Measurements from ENCODE around the gene MRM2. TPM values are rescaled to one million over a fixed set of nuclear protein-coding genes. Genes with fewer than 3 reads are reported as not detected.

MRM2 gene
- total and polyA plus RNA-seq, 5 donors from 2014 or later: 7.3 to 39.7 (median 37.1) TPM

DNA sequence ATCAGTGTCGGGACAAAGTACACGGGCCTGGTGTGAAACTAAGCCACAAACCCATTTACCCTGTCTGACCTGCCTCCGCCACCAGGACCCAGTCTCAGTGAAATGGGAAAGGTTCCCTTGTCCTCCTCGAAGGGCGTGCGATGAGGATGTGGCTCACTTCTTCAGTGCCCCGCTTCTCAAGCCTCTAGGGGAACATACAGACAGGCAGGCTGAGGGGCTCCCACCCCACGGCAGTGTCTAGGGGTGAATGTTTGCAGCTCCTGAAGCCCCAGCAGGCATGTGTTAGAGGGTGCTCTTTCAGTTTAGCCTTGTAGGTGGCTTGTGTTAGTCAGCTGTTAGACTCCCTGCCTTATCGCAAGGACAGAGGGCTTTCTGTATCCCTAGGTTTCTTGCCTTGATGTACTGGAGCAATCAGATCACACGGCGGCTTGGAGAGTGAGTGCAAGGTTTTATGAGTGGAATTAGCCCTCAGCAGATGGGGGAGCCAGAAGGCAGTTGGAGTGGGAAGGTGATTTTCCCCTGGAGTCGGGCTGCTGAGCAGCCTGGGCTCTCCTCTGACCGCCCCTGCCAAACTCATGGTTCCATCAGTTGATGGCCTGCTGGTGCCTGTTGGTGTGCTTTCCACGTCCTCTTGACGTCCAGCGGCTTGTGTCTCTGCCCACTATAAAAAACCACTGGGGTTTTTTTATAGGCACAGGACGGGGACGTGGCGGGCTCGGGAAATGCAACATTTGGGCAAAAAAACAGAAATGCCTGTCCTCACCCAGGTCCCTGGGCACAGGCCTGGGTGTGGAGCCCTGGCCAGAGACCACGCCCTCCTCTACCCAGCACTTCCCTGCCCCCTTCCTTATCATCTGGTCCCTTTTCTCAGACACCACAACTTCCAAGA is 780 bp upstream of the MRM2 start:
- Histone ChIP-seq H3K4me3 (ENCODE audit: low read depth, low read length) (peak overlapping the region; percentile 80), H3K4me1 (ENCODE audit: control insufficient read depth, insufficient read depth, low read length, poor library complexity, severe bottlenecking) (peaks cover 18% of the 10 kb centered on the region), H3K9me3 (ENCODE audit: control insufficient read depth in 2 of 2, low read length in 2 of 2) (no peaks in the 10 kb centered on the region), H3K27ac (ENCODE audit: insufficient read depth, low read length, poor library complexity, severe bottlenecking) (peak overlapping the region; percentile 68), H3K36me3 (ENCODE audit: control insufficient read depth, insufficient read depth, low read length) (peaks cover 8% of the 10 kb centered on the region), H3K27me3 (ENCODE audit: control insufficient read depth, insufficient read depth, low read length) (no peaks in the 10 kb centered on the region)
- Mint-ChIP-seq H3K9me3 (peaks cover 0 to 1% (median 0%) of the 10 kb centered on the region in 7 donors), H3K36me3 (no peaks in the 10 kb centered on the region), H3K27me3 (no peaks in the 10 kb centered on the region), H3K4me3 (peak overlapping the region; percentile 93 to 98 (median 95)), H3K4me1 (peaks cover 4 to 37% (median 10%) of the 10 kb centered on the region in 4 donors), H3K27ac (peak overlapping the region; percentile 93 to 94 (median 94))
- ATAC-seq (ENCODE audit: low read depth in 2 of 2) (peak; percentile 23 to 29), DNase-seq (peak in 2 of 3 donors; percentile 17 to 47)

DNA sequence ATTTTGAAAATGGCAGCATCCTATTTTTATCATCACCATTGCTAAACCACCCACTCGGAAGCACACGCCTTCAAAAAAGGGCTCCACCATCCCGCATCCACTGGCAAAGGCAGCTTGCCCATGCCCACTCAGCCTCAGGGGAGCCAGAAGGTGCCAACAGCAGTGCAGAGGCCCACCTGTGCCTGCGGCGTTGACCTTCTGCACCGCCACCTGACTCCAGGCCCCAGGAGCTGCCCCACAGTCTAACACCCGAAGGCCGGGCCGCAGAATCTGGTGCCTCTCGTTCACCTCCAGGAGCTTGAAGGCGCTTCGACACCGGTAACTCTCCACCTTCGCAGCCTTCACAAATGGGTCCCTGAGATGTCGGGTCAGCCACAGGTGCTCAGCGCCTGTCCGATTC is 2.8 kb downstream of the MRM2 start:
- Histone ChIP-seq H3K9me3 (ENCODE audit: control insufficient read depth in 2 of 2, low read length in 2 of 2) (no peaks in the 10 kb centered on the region), H3K4me3 (ENCODE audit: low read depth, low read length) (no peak overlapping the region), H3K27ac (ENCODE audit: insufficient read depth, low read length, poor library complexity, severe bottlenecking) (no peak overlapping the region), H3K27me3 (ENCODE audit: control insufficient read depth, insufficient read depth, low read length) (no peaks in the 10 kb centered on the region), H3K36me3 (ENCODE audit: control insufficient read depth, insufficient read depth, low read length) (peaks cover 26% of the 10 kb centered on the region), H3K4me1 (ENCODE audit: control insufficient read depth, insufficient read depth, low read length, poor library complexity, severe bottlenecking) (peaks cover 18% of the 10 kb centered on the region)
- Mint-ChIP-seq H3K9me3 (no peaks in the 10 kb centered on the region), H3K4me1 (peaks cover 4 to 45% (median 11%) of the 10 kb centered on the region in 4 donors), H3K4me3 (peak overlapping the region; percentile 33 to 98 (median 60)), H3K27me3 (no peaks in the 10 kb centered on the region), H3K36me3 (peaks cover 7% of the 10 kb centered on the region), H3K27ac (peak overlapping the region in 1 of 3 donors; percentile 65)
- DNase-seq (no peak), ATAC-seq (ENCODE audit: low read depth in 2 of 2) (no peak)

DNA sequence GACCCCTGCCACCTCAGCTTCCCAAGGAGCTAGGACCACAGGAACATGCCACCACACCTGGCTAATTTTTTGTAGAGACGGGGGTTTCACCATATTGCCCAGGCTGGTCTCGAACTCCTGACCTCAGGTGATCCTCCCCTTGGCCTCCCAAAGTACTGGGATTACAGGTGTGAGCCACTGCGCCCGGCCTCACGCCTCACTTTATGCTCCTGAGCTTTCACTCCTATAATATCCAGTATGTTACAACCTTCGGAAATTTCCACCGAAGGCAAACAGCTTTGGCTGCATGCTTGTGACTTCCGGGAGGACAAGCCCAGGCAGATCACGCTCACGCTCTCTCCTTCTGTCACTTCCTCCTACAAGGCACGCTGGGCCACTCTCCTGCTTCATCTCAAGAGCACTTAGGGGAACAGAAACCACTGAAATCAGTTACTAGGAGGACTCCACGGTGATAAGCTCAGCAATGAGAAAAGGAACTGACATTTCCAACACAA is 4.8 kb downstream of the MRM2 start:
- Histone ChIP-seq H3K9me3 (ENCODE audit: control insufficient read depth in 2 of 2, low read length in 2 of 2) (no peaks in the 10 kb centered on the region), H3K36me3 (ENCODE audit: control insufficient read depth, insufficient read depth, low read length) (peaks cover 26% of the 10 kb centered on the region), H3K4me3 (ENCODE audit: low read depth, low read length) (no peak overlapping the region), H3K4me1 (ENCODE audit: control insufficient read depth, insufficient read depth, low read length, poor library complexity, severe bottlenecking) (peaks cover 14% of the 10 kb centered on the region), H3K27ac (ENCODE audit: insufficient read depth, low read length, poor library complexity, severe bottlenecking) (no peak overlapping the region), H3K27me3 (ENCODE audit: control insufficient read depth, insufficient read depth, low read length) (no peaks in the 10 kb centered on the region)
- Mint-ChIP-seq H3K36me3 (peaks cover 7% of the 10 kb centered on the region), H3K27me3 (no peaks in the 10 kb centered on the region), H3K9me3 (no peaks in the 10 kb centered on the region), H3K4me1 (peaks cover 0 to 43% (median 10%) of the 10 kb centered on the region in 4 donors), H3K4me3 (peak overlapping the region in 2 of 4 donors; percentile 32 to 68), H3K27ac (no peak overlapping the region)
- ATAC-seq (ENCODE audit: low read depth in 2 of 2): no peak
- no peak for DNase-seq

DNA sequence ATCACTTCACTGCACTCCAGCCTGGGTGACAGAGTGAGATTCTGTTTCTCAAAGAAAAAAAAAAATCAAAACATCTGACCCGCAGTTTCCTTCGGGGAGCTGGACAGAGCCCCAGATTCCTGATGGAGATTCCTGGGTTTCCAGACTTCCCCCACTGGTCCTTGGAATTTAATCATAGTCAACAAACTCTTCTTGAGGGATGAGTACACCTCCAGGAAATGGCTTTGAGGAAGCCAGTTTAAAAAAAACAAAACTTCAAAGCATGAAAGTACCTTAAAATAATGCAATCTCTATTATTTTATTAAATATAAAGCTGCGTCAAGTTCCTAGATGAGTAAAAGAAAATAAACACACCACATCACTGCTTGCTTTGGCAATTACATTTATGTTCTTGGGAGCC is 8.1 kb downstream of the MRM2 start:
- H3K4me1 ChIP-seq (ENCODE audit: control insufficient read depth, insufficient read depth, low read length, poor library complexity, severe bottlenecking): peaks cover 28% of the 10 kb centered on the region
- no peaks in the 10 kb centered on the region for H3K27me3 Mint-ChIP-seq
- peak overlapping the region in 1 of 3 donors; percentile 42 for H3K27ac Mint-ChIP-seq
- no peaks in the 10 kb centered on the region for H3K9me3 Mint-ChIP-seq
- H3K36me3 Mint-ChIP-seq: peaks cover 10% of the 10 kb centered on the region
- H3K9me3 ChIP-seq (ENCODE audit: control insufficient read depth in 2 of 2, low read length in 2 of 2): no peaks in the 10 kb centered on the region
- ATAC-seq (ENCODE audit: low read depth in 2 of 2): no peak
- H3K4me3 Mint-ChIP-seq: peak overlapping the region; percentile 70 to 78 (median 76)
- H3K27ac ChIP-seq (ENCODE audit: insufficient read depth, low read length, poor library complexity, severe bottlenecking): no peak overlapping the region
- no peak for DNase-seq
- peaks cover 30% of the 10 kb centered on the region for H3K36me3 ChIP-seq (ENCODE audit: control insufficient read depth, insufficient read depth, low read length)
- H3K27me3 ChIP-seq (ENCODE audit: control insufficient read depth, insufficient read depth, low read length): no peaks in the 10 kb centered on the region
- H3K4me3 ChIP-seq (ENCODE audit: low read depth, low read length): no peak overlapping the region
- peaks cover 0 to 51% (median 21%) of the 10 kb centered on the region in 4 donors for H3K4me1 Mint-ChIP-seq

DNA sequence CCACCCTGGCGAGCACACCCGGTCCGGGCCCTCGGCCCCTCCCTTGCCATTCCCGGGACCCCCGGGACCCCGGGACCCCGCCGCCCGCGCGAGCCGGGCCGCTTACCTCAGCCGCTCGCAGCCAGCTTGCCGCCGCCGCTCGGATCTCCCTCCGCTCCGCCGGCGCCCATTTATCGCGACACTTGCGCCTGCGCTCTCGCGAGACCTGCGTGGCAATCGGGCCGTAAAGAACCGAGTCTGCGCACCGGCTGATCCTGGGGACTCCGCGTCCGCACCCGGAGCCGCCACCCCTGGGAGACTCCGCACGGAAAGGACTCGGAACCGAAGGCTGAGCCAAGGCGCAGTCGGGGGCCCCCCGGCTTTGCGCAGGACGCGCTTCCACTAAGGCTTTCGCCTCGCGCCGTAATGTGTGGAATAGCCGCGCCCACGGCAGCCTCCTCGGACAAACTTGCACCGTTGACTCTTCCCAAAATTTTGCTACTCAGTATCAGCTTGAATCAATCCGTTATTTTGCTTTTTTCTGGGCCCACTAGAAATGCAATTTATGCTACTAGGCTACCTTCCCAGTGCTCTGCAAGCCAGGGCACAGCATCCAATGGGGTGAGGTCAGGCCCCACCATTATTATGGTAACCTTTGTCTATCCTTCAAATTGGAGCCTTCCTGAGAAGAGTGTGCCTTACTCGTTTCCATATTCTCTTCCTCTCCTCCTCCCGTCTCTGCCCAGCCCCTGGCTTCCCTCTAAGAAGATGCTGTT is 9.1 kb downstream of the MRM2 start, which contains the start of gene MAD1L1:
MAD1L1 (minus strand) TSS at position 180 of the 755 bp plus-strand sequence. CDS start 2,812 bp downstream, outside the sequence.
- H3K4me1 Mint-ChIP-seq: peaks cover 0 to 52% (median 21%) of the 10 kb centered on the region in 4 donors
- H3K27me3 ChIP-seq (ENCODE audit: control insufficient read depth, insufficient read depth, low read length): no peaks in the 10 kb centered on the region
- peak within 1 kb of the TSS; percentile 90 for H3K4me3 ChIP-seq (ENCODE audit: low read depth, low read length)
- peaks cover 25% of the 10 kb centered on the region for H3K36me3 ChIP-seq (ENCODE audit: control insufficient read depth, insufficient read depth, low read length)
- H3K4me1 ChIP-seq (ENCODE audit: control insufficient read depth, insufficient read depth, low read length, poor library complexity, severe bottlenecking): peaks cover 28% of the 10 kb centered on the region
- H3K9me3 Mint-ChIP-seq: no peaks in the 10 kb centered on the region
- peak within 1 kb of the TSS; percentile 74 to 90 (median 88) for H3K27ac Mint-ChIP-seq
- ATAC-seq (ENCODE audit: low read depth in 2 of 2): peak; percentile 88 to 89
- peak within 1 kb of the TSS; percentile 95 to 97 (median 96) for H3K4me3 Mint-ChIP-seq
- no peaks in the 10 kb centered on the region for H3K27me3 Mint-ChIP-seq
- no peaks in the 10 kb centered on the region for H3K9me3 ChIP-seq (ENCODE audit: control insufficient read depth in 2 of 2, low read length in 2 of 2)
- H3K36me3 Mint-ChIP-seq: peaks cover 10% of the 10 kb centered on the region
- DNase-seq: peak; percentile 86 to 90 (median 89)
- H3K27ac ChIP-seq (ENCODE audit: insufficient read depth, low read length, poor library complexity, severe bottlenecking): peak within 1 kb of the TSS; percentile 55

DNA sequence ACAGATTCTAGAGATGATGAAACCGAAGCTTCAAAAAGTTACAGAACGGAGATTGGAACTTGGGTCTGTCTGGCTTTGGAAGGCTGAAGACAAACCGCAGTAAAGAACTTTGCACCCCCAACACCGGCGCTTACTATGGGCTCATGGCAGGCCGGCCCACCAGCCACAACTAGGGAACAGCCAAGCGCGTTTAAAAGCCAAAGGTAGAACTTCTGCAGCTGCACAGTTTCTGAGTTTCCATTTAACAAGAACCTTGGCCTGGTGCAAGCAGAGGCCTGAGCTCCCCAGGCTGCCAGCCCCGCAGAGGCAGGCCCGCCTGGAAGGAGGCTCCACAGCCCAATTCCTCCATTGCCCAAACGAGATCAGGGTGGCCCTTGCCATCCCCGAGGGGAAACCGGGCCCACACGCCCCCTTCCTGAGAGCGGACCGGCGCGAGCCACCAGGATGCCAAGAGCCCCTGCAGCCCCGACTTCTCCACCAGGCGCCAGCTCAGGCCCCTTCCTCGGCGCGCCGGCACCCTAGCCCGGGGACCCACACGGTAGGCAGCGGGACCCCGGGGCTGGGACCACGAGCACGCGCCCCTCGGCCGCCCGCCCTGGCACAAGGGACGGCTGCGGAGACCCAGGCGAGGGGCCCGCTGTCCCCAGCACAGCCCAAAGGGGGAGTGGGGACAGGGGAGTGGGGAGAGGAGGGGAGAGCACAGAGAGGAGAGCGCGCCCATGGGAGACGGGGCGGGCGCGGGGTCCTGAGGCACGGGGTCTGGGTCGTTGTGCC is 9.8 kb downstream of the MRM2 start:
- Mint-ChIP-seq H3K4me1 (peaks cover 0 to 56% (median 21%) of the 10 kb centered on the region in 4 donors), H3K27ac (peak overlapping the region in 2 of 3 donors; percentile 88 to 90), H3K36me3 (peaks cover 7% of the 10 kb centered on the region), H3K27me3 (no peaks in the 10 kb centered on the region), H3K4me3 (peak overlapping the region; percentile 90 to 96 (median 94)), H3K9me3 (no peaks in the 10 kb centered on the region)
- ATAC-seq (ENCODE audit: low read depth in 2 of 2) (peak; percentile 29 to 52), DNase-seq (peak; percentile 8 to 32 (median 25))
- Histone ChIP-seq H3K36me3 (ENCODE audit: control insufficient read depth, insufficient read depth, low read length) (peaks cover 25% of the 10 kb centered on the region), H3K27me3 (ENCODE audit: control insufficient read depth, insufficient read depth, low read length) (no peaks in the 10 kb centered on the region), H3K4me1 (ENCODE audit: control insufficient read depth, insufficient read depth, low read length, poor library complexity, severe bottlenecking) (peaks cover 28% of the 10 kb centered on the region), H3K4me3 (ENCODE audit: low read depth, low read length) (peak overlapping the region; percentile 78), H3K9me3 (ENCODE audit: control insufficient read depth in 2 of 2, low read length in 2 of 2) (no peaks in the 10 kb centered on the region), H3K27ac (ENCODE audit: insufficient read depth, low read length, poor library complexity, severe bottlenecking) (peak overlapping the region; percentile 55)

DNA sequence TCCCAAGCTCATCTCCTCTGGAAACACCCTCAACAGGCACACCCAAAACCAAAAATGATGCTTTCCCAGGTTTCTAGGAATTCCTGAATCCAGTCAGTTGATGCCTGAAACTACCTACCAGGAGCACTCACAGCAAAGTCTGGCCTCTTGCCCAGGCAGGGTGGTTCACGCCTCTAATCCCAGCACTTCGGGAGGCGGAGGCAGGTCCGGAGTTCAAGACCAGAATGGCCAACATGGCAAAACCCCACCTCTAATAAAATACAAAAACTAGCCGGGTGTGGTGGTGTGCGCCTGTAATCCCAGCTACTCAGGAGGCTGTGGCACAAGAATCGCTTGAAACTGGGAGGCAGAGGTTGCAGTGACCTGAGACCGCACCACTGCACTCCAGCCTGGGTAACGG is 11.1 kb downstream of the MRM2 start:
- Mint-ChIP-seq H3K27me3 (no peaks in the 10 kb centered on the region), H3K27ac (no peak overlapping the region), H3K4me1 (peaks cover 0 to 59% (median 22%) of the 10 kb centered on the region in 4 donors), H3K9me3 (no peaks in the 10 kb centered on the region), H3K36me3 (peaks cover 10% of the 10 kb centered on the region), H3K4me3 (peak overlapping the region in 3 of 4 donors; percentile 28 to 76 (median 65))
- H3K4me3 ChIP-seq (ENCODE audit: low read depth, low read length): no peak overlapping the region
- ATAC-seq (ENCODE audit: low read depth in 2 of 2) (no peak), DNase-seq (no peak)
- no peak overlapping the region for H3K27ac ChIP-seq (ENCODE audit: insufficient read depth, low read length, poor library complexity, severe bottlenecking)
- H3K36me3 ChIP-seq (ENCODE audit: control insufficient read depth, insufficient read depth, low read length): peaks cover 19% of the 10 kb centered on the region
- no peaks in the 10 kb centered on the region for H3K9me3 ChIP-seq (ENCODE audit: control insufficient read depth in 2 of 2, low read length in 2 of 2)
- peaks cover 28% of the 10 kb centered on the region for H3K4me1 ChIP-seq (ENCODE audit: control insufficient read depth, insufficient read depth, low read length, poor library complexity, severe bottlenecking)
- no peaks in the 10 kb centered on the region for H3K27me3 ChIP-seq (ENCODE audit: control insufficient read depth, insufficient read depth, low read length)
